Measurements from ENCODE around the gene STEAP3. TPM values are rescaled to one million over a fixed set of nuclear protein-coding genes. Genes with fewer than 3 reads are reported as not detected.

STEAP3 gene
- total RNA-seq, 1 donor from 2014 or later = under 0.01 TPM

DNA sequence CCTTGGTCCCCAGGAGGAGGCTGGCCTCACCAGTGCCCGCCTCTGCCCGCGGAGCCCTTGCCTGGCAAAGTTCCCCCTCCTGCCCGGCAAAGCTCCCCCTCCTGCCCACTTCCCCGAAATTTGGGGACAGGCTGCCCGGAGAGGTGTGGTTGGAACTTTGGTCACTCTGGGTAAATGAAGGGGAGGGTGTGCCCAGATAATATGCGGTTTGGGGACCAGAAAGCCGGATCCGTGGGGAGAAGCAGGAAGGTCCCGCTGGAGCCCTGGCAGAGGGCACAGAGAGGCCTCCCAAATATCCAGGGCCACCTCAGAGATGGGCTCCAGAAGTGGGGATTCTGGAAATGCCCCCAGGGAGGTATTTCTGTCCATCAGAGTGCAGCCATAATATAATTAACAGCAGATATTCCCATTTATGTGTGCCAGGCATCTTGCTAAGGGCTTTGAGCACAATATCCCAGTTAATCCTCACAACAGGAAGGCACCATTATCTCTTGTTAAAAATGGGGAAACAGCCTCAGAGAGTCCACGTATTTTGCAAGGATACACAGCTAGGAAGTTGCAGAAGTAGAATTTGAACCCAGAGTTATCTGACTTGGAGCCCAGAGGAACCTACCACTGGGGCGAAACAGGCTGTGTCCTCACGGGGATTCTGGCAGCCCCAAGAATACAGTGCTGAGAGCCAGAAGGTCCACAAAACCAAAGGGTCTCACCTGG, 914 bp downstream of the STEAP3 start:
- FAIRE-seq (no peak), DNase-seq (ENCODE audit: low spot score in 2 of 2) (no peak)

DNA sequence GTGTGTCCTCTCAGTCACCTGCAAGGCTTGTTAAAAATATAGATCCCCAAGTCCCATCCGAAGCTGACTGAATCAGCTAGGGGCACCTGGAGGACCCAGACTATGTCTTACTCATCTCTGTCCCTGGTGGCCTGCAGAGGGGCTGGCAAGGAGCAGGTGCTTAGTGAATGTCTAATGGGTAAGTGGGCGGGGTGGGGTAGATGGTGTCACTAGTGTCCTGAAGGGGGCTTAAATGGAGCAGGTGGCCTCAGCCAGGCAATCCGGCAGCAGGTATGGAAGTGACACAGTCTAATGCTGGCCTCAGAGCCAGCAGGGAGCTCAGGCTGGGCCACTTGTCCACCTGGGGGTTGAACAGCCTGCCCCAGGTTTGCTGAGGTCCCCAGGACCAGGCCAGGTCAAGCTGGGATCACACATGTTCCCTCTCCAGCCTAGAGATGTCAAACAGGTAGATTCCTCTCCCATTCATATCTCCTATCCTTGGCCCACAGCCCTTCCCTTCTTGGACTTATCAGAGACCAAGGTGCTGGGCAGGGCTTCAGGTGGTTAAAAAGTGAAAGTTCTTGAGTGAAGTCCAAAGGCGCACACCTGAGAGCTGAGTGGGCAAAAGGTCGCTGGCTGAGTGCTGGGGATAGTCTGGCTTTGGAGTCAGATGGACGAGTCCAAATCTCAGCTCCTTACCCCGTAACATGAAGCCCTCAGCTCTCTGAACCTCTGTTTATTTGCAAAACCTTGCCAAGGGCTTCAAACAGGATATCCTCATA, 1.7 kb downstream of the STEAP3 start:
- FAIRE-seq = no peak
- DNase-seq (ENCODE audit: low spot score in 2 of 2) = no peak

DNA sequence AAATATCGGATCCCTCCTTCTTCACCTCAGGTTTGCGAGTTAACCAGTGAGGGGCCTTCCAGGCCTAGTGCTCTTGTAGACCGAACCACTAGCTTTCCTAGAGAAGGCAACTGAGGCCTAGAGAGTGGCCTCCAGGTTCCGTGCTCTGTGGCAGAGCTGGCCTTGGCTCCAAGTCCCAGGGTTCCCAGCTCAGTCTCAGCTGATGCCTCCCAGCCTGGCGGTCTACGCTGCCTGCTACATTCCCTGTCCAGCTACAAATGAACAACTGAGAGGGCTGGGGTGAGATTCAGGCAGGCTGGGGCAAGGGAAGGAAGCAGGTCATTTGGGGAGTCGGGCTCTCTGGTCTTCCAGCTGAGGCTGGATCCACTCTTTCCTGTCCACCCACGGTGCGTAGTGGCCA, 2.3 kb downstream of the STEAP3 start:
- no peak for FAIRE-seq

DNA sequence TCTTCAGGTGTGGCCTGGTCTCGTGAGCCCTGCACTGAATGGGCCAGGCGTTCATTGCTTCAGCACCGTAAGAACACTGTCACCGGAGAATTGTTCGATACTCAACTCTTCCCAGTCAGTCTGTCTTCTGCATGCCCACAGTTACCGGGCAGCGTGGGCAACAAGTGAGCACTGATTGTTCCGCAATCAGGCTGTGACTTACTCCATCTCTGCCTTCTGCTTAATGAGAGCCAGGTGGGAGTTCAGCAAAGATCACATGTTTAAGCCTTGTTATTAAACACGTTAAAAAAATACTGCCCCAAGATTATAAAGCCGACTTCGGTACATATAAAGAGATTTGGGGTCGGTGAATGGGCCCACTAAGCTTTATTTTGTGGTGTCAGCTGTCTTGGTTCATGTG, 3.7 kb downstream of the STEAP3 start:
- no peak for FAIRE-seq
- DNase-seq (ENCODE audit: low spot score in 2 of 2) = no peak

More for the DNA sequence above, 2.3 kb downstream of the STEAP3 start:
- DNase-seq (ENCODE audit: low spot score in 2 of 2) = no peak

DNA sequence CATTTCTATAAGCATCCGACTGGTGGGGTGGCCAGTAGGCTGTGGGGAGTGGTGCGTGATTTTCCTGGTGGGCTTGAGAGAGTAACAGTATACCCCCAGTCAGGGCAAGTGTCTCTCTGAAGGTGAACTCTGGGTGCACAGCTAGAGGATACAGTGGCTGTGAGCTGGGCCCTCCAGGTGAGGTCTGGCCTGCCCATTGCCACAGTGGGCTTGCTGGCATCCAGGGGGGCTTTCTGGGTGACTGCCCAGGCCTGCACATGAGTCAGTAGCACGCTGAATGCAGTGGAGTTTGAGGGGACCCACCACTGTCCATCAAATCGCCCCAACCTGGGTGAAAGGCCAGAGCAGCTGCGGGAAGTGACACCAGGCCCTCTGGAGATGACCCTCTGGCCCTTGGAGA, 4.5 kb downstream of the STEAP3 start:
- no peak for FAIRE-seq
- DNase-seq (ENCODE audit: low spot score in 2 of 2) = no peak

DNA sequence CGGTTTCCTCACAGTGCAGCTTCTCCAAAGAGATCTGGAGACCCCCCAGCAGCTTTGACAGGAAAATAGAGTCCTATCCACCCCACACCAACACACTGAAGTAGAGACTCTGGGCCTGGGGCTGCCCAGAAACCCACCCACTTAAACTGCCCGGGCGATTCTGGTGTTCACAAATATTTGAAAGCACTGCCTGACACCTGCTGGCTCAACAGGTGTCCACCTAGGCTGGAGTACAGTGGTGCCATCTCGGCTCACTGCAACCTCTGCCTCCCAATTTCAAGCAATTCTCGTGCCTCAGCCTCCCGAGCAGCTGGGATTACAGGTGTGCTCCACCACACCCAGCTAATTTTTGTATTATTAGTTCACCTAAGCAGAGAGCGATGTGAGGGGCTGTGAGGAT, 5.3 kb downstream of the STEAP3 start:
- FAIRE-seq (no peak), DNase-seq (ENCODE audit: low spot score in 2 of 2) (no peak)

DNA sequence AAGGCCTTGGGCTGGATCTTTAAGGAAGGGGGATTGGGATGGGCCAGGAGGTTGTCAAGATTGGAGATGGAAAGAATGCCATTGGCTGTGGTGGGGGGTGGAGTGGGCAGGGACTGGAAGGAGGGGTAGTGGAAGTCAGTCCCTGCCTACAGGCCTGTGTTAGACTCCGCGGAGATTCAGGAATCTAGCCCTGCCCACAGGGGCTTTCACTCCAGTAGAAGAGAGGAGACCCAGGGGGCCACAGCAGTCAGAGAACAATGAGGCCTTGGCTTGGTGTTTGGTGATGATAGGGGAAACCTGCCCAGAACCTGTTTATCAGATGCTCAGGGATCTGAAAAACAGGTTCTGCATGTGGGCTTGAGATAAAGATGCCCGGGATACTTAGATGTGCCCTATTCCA, 6.1 kb downstream of the STEAP3 start:
- FAIRE-seq (no peak), DNase-seq (ENCODE audit: low spot score in 2 of 2) (no peak)

DNA sequence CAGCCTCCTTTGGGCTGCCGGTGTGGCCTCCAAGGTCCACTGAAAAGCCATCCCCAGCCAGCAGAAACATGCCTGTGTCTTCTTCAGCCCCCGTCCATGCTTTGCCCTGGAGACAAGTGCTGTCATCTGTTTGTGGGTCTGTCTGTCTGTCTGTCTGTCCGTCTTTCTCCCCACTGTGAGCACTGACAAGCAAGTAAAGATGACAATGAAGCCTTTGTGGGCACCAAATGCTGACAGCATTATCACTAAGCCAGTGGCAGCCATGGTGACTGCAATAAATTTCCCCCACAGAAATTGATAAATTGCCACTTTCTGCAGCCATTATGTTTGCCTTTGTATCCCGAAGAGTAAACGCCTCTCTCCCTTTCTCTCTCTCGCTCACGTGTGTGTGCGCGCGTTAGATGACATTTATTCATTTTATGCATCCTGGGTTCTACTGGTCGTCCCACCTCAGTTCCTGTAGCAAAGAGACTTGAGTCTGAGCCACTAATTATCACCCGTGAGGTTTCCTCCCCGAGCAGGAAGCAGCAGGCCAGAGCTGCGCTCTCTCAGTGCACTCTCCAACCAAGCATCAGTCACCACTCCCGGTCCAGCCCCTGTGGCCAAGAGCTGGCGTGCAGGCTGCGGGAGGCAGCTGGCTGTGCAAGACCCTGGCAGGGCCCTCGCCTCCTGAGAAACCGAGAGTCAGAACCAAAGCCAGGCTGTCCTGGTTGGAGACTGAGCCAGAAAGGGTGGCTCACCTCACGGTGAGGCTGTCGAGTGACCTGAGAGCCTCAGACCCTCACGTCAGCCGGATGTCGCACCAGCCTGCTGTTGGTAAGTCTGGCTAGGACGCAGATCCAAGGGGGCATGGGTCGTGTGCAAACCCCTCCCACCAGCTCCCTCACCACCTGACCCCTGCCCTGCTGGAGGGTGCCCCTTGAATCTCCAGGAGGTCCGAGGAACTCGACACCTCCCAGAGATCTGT, 6.9 kb downstream of the STEAP3 start:
- no peak for FAIRE-seq
- DNase-seq (ENCODE audit: low spot score in 2 of 2) = no peak

DNA sequence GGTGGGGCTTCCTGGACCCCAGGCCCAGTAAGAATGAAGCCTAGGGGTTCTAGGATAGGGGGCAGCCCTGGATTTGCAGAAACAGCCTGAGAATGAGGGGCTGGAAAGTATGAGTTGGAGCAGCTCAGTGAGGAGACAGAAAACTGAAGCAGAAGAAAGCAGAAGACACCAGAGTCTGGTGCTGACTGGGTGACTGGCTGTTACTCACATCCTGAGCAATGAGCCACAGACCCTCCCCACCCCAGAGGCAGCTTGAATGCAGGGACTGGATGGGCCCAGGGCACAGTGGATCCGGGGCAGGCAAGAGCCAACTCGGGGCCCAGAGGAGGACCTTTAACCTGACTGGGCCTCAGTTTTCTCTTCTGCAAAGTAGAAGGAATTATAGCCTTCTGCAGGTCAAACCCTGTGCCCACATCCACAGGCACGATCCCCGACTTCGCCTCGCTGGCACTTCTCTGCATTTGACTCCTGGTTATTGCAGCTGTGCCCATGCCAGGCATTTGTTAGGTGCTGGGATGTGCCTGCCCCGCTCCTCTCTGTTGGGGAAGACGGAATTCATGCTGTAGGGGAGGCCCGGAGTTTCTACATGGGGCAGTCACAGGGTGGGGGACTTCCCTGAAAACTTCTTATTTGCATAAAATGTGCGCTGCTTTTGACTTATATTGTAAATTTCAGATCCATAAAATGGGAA, 8.5 kb downstream of the STEAP3 start:
- FAIRE-seq = no peak
- DNase-seq (ENCODE audit: low spot score in 2 of 2) = no peak

DNA sequence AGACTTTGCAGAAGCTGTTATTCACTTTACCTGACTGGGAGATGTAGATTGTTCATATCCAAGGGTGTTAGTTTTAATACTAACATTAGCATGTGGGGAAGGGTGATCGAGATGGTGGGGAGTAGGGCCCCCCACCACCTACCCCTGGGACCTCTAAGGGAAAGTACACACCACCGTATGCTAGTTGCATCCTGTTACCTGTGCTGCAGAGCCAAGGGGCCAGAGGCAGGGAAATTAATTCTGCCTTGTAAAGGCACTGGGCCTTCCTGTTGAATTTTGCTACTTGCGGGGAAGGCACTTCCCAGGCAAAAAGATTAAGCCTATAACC, 9.0 kb downstream of the STEAP3 start:
- DNase-seq (ENCODE audit: low spot score in 2 of 2) (no peak), FAIRE-seq (no peak)

DNA sequence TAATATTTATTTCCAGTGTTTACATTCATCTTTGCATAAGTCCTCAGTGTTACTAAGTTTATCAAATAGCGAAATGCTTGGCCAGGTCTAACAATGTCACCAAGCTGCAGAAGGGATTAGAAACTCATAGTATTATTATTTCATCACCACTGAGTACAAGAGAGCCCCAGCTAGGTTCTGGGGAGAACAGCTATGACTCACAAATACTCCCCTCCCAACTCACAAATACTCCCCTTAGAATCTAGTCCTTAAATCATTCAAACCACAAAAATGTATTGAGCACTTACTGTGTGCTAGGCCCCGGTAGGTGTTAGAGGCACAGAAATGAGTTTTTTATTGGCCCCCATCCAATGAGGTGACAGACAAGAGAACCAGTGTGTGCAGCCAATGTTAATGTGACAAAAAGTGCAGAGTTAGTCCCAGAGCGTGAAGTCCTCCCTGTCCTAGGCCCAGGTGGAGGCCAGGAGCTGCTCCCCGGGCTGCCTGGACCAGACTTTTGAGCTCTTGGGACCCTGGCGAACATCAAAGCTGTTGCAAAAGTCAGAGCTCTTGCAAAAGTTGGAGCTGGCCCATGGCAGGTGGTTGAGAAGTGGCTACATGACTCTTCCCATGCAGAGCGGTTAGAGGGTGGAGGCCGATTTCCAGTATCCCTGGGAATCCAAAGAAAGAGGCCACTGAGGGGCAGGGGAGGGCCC, 9.8 kb downstream of the STEAP3 start:
- FAIRE-seq (no peak), DNase-seq (ENCODE audit: low spot score in 2 of 2) (no peak)

DNA sequence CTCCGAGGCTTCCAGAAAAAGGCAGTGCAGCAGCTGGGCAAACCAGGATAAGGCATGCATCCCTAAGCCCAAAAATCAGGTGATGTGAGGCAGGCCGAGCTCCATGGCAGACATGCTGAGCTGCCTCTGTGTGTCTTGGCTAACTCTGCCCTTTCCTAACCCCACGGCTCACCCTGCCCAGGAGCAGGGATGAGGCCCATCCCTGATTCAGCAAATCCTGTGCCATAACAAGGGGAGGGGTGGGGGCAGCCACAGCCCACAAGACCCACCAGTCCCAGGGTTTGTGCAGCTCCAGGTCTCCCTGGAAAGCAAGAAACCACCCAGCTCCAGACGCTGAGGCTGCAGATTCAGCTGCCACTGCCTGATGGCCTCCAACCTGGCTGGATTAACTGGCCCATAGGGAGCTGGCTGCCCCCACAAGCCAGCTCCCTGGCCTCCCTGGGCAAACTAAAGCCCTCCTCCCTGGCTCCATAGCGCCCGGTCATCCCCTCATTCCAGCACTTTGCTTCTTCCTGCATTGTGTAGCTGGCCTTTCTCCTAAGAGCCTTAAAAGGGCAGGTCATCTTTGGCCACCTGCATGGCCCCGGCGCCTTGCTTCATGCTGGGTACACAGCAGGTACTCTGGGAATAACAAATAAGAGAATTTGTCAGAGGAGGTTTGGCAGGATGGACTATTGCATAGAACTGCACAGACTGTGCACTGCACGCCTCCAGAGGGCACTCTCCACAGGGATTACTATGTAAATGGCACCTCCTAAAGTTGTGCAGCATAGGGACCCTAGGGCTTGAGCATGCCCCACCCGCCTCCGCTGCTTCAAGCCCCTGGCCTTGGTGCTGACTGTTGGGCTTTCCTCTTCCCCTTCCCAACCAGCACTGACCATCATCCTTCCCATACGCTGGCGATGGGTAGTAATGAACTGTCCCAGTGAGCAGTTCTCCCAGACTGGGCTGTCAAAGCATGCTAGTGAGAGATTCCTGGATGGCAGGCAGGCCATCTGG, 10.7 kb downstream of the STEAP3 start:
- DNase-seq (ENCODE audit: low spot score in 2 of 2) = no peak
- no peak for FAIRE-seq

DNA sequence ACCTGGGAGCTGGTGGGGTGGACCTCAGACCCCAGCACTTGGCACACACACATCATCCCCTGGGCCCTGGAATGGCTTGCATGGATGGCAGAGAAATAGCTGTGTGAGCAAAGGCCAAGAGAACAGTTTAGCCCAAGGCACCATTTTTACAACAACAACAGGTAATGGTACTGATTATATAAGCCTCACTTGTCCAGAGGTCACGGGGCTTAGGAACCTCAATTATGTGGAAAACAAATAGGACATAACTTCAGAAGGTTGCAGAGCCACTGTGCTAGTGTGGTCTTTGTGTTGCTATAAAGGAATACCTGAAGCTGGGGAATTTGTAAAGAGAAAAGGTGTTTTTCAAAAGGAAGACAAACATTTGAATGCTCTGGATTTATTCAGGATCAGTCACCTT, 13.2 kb downstream of the STEAP3 start:
- DNase-seq (ENCODE audit: low spot score in 2 of 2) (no peak), FAIRE-seq (no peak)

DNA sequence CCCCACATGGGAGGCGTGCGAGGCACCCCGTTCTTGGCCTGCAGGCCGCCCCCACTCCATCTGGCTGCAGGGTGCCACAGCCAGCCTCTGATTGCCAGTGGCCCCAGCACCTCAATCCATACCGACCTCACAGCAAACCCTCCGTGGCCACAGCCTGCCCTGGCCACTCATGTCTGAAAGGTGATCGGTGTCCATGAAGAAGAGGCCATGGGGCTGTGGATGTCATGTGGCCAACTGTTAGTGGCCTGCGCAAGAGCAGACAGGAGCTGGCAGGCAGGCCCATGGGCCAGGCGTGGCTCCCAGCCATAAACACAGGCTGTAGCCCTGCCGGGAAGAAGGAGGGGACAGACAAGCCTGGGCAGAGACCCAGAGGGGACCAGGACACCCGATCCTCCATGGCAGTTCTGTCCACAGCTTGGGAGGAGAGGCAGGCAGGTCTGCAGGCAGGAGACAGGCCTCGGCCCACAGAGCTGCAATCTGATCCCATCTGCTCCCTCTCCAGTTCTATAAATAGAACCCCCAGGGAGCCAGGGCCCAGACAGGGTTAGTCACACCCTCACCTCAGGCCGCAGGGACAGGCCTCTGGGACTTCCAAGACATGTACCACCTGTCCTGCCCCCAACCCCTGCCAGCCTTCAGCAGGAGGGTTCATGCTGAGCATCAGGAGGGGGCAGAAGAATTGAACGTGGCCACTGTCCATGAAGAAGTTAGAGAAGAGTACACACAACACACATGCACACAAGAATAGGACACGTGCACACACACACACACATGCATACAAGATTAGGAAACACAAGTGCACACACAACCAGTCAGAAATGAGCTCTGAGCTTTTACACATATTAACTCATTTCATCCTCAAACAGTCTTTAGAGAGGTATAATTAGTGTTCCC, 16.9 kb downstream of the STEAP3 start:
- FAIRE-seq (no peak), DNase-seq (ENCODE audit: low spot score in 2 of 2) (peak in 1 of 2 donors; percentile 38)

DNA sequence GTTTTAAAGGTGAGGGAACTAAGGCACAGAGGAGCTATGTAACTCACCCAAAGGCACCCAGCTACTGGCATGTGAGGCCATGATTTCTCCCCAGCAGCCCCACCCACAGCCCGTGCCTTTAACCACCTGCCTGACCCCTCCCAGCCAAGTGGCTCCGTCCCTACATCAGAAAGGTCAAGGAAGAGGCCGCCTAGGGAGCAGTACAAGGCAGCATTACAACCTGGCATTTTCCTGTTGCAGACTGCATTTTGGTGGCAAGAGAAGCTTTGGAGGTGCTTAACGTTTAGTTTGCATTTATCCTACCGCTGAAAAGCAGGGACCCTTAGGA, 17.5 kb downstream of the STEAP3 start:
- no peak for DNase-seq (ENCODE audit: low spot score in 2 of 2)
- no peak for FAIRE-seq

DNA sequence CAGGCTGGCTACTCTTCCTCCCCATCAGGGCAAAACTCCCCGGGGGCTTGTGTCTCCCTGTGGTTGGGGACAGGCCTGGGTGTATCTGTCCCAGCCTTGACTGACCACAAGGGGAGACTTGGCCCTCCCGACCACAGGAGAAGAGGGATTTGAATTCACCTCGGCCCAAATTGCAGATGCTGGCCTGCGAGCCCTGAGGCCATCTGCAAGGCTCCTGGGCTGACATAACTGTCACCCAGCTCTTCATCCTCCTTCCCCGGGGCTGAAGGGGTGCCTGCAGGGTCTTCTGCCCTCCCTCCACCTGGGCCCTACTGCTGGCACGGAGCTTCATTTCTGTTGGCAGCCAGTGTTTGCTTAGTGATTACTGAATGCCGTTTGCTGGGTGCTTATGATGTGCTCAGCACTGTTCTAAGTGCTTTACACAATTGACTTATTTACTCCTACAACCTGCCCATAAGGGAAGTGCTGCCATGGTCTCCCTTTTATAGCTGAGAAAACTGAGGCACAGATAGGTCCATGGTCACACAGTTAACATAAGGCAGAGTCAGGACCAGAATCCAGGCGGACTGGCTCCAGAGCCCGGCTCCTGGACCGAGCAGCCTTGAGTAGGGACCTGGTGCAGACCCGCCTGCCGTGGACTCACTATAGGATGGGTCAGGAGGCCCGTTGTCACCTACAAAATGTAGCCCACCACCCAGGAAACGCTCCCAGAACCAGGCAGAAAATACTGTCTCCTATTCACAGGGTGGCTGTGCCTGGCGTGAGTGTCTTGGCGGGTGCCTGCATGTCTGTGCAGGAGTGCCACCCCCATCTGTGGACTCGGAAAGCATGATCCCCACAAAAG, 18.9 kb downstream of the STEAP3 start:
- no peak for DNase-seq (ENCODE audit: low spot score in 2 of 2)
- FAIRE-seq = no peak

DNA sequence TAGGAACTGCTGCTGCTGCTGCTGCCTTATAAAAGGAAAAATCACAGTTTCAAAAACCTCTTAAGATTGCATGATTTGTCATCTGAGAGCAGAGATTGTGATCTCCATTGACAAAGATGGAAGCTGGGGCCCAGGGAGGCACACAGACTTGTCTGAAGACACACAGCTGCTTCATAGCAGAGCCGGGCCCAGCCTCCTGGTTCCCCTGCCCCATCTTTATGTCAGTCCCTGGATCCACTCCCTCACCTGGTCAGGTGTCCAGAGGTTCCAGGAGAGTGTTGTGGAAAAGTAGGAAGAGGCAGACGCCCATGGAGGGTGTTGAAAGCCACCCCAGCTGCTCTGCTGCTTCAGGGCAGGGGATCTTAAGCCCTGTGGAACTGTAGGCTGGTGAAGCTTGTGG, 20.0 kb downstream of the STEAP3 start:
- DNase-seq (ENCODE audit: low spot score in 2 of 2) (no peak), FAIRE-seq (no peak)
